ENCODE results near the gene KRT33A. TPM values are rescaled to one million over a fixed set of nuclear protein-coding genes. Genes with fewer than 3 reads are reported as not detected.

KRT33A gene
- total RNA-seq, 1 donor from 2014 or later = not detected

GRCh38 chr17:41308251-41308917, 42.2 kb downstream of the KRT33A start:
- FAIRE-seq = no peak
- DNase-seq (ENCODE audit: low spot score in 2 of 2) = no peak

GRCh38 chr17:41307647-41308046, 43.0 kb downstream of the KRT33A start:
- FAIRE-seq (no peak), DNase-seq (ENCODE audit: low spot score in 2 of 2) (no peak)

- FAIRE-seq (no peak), DNase-seq (ENCODE audit: low spot score in 2 of 2) (no peak)
These were observed 46.5 kb downstream of the KRT33A start for GRCh38 chr17:41304091-41304490.

GRCh38 chr17:41302981-41303380, 47.6 kb downstream of the KRT33A start:
- DNase-seq (ENCODE audit: low spot score in 2 of 2) = no peak
- no peak for FAIRE-seq

GRCh38 chr17:41301916-41302901, 48.4 kb downstream of the KRT33A start, which contains the start of gene KRTAP29-1:
Gene KRTAP29-1 (minus strand): TSS chr17:41302851. CDS start chr17:41302851, 0 bp downstream.
- no peak for FAIRE-seq
- DNase-seq (ENCODE audit: low spot score in 2 of 2) = no peak

GRCh38 chr17:41301204-41301790, 49.3 kb downstream of the KRT33A start:
- DNase-seq (ENCODE audit: low spot score in 2 of 2) (no peak), FAIRE-seq (no peak)

GRCh38 chr17:41298458-41299135, 52.0 kb downstream of the KRT33A start:
- FAIRE-seq = no peak

GRCh38 chr17:41296846-41297245, 53.8 kb downstream of the KRT33A start:
- DNase-seq (ENCODE audit: low spot score in 2 of 2) (no peak), FAIRE-seq (no peak)

More at GRCh38 chr17:41298458-41299135, 52.0 kb downstream of the KRT33A start:
- no peak for DNase-seq (ENCODE audit: low spot score in 2 of 2)

Other genes with a start within 250 kb of the KRT33A start
- not detected for gene KRTAP4-16, start 248.6 kb downstream of the KRT33A start, total RNA-seq
- not detected for gene KRTAP4-9, start 245.4 kb downstream of the KRT33A start, total RNA-seq
- not detected for gene KRTAP4-11, start 232.5 kb downstream of the KRT33A start, total RNA-seq
- not detected for gene KRTAP4-12, start 226.6 kb downstream of the KRT33A start, total RNA-seq
- not detected for gene KRTAP4-6, start 210.3 kb downstream of the KRT33A start, total RNA-seq
- not detected for gene KRTAP4-5, start 201.0 kb downstream of the KRT33A start, total RNA-seq
- gene KRTAP4-4, start 190.1 kb downstream of the KRT33A start, total RNA-seq = not detected
- gene KRTAP4-3, start 182.6 kb downstream of the KRT33A start, total RNA-seq = not detected
- not detected for gene KRTAP4-2, start 172.6 kb downstream of the KRT33A start, total RNA-seq
- not detected for gene KRTAP4-1, start 165.9 kb downstream of the KRT33A start, total RNA-seq
- not detected for gene KRTAP9-1, start 160.9 kb downstream of the KRT33A start, total RNA-seq
- gene KRTAP9-2, start 124.2 kb downstream of the KRT33A start, total RNA-seq = not detected
- not detected for gene KRTAP9-3, start 118.4 kb downstream of the KRT33A start, total RNA-seq
- gene KRTAP9-8, start 112.8 kb downstream of the KRT33A start, total RNA-seq = not detected
- gene KRTAP9-4, start 101.1 kb downstream of the KRT33A start, total RNA-seq = not detected
- gene KRTAP9-9, start 95.4 kb downstream of the KRT33A start, total RNA-seq = not detected
- gene KRTAP9-6, start 85.5 kb downstream of the KRT33A start, total RNA-seq = not detected
- not detected for gene KRTAP9-7, start 75.1 kb downstream of the KRT33A start, total RNA-seq
- gene KRTAP29-1, start 48.0 kb downstream of the KRT33A start, total RNA-seq = not detected
- gene KRTAP16-1, start 41.5 kb downstream of the KRT33A start, total RNA-seq = not detected
- gene KRTAP17-1, start 35.1 kb downstream of the KRT33A start, total RNA-seq = not detected
- gene KRT33B, start 19.0 kb upstream of the KRT33A start, total RNA-seq = not detected
- 0.41 TPM for gene KRT34, start 31.5 kb upstream of the KRT33A start, total RNA-seq
- 1.2 TPM for gene KRT31, start 46.8 kb upstream of the KRT33A start, total RNA-seq
- not detected for gene KRT37, start 73.8 kb upstream of the KRT33A start, total RNA-seq
- not detected for gene KRT38, start 90.2 kb upstream of the KRT33A start, total RNA-seq
- gene KRT32, start 116.6 kb upstream of the KRT33A start, total RNA-seq = not detected
- gene KRT35, start 130.3 kb upstream of the KRT33A start, total RNA-seq = not detected
- gene KRT36, start 139.1 kb upstream of the KRT33A start, total RNA-seq = not detected
- gene KRT13, start 154.8 kb upstream of the KRT33A start, total RNA-seq = not detected
- gene KRT15, start 168.1 kb upstream of the KRT33A start, total RNA-seq = not detected
- 24.5 TPM for gene KRT19, start 177.5 kb upstream of the KRT33A start, total RNA-seq
- not detected for gene KRT9, start 221.2 kb upstream of the KRT33A start, total RNA-seq
- not detected for gene KRT14, start 236.1 kb upstream of the KRT33A start, total RNA-seq